ENCODE results near the gene ABCA9. TPM values are rescaled to one million over a fixed set of nuclear protein-coding genes. Genes with fewer than 3 reads are reported as not detected.
"Not testable (repeated sequence)": the region's sequence is repeated elsewhere in the genome, so short reads cannot be mapped to it uniquely, and the experiment has no call there.

Gene ABCA9
- total RNA-seq, 1 donor from 2014 or later = 0.13 TPM

GRCh38 chr17:69070378-69071232, 9.9 kb upstream of the ABCA9 start:
- H3K79me2 ChIP-seq (ENCODE audit: low read depth); H4K20me1 ChIP-seq (ENCODE audit: low read depth); H3K4me2 ChIP-seq; H3K27me3 ChIP-seq; H3K36me3 Mint-ChIP-seq; H3K4me3 Mint-ChIP-seq; H3K4me1 ChIP-seq; H3K27me3 Mint-ChIP-seq (ENCODE audit: insufficient read depth, low read depth); H3K27ac ChIP-seq; H3K9ac ChIP-seq; H3K27ac Mint-ChIP-seq; H3K36me3 ChIP-seq; DNase-seq (ENCODE audit: low spot score); H3K4me3 ChIP-seq; H3F3A ChIP-seq (ENCODE audit: low read depth); H3K9me3 ChIP-seq (ENCODE audit: low read depth): not testable (repeated sequence)
- peaks cover 14% of the 10 kb centered on the region for H3K4me1 Mint-ChIP-seq
- peak overlapping the region; percentile 82 for H2AFZ ChIP-seq (replicated peaks)
- peaks cover 14% of the 10 kb centered on the region for H3K9me3 Mint-ChIP-seq

- H3K36me3 ChIP-seq = no peaks in the 10 kb centered on the region
- Mint-ChIP-seq H3K36me3 (no peaks in the 10 kb centered on the region), H3K9me3 (peaks cover 11% of the 10 kb centered on the region), H3K4me3 (peak overlapping the region; percentile 62), H3K27me3 (ENCODE audit: insufficient read depth, low read depth) (peaks cover 2% of the 10 kb centered on the region), H3K27ac (peak overlapping the region; percentile 25), H3K4me1 (peaks cover 14% of the 10 kb centered on the region)
- H3K79me2 ChIP-seq (ENCODE audit: low read depth) = no peaks in the 10 kb centered on the region
- H3K9me3 ChIP-seq (ENCODE audit: low read depth) = no peaks in the 10 kb centered on the region
- no peak overlapping the region for H3K27ac ChIP-seq
- peaks cover 9% of the 10 kb centered on the region for H3K4me1 ChIP-seq
- TF ChIP-seq EZH2 (IDR thresholded peaks at IDR 0.05) = no peak
- TF ChIP-seq, protein P1, sequence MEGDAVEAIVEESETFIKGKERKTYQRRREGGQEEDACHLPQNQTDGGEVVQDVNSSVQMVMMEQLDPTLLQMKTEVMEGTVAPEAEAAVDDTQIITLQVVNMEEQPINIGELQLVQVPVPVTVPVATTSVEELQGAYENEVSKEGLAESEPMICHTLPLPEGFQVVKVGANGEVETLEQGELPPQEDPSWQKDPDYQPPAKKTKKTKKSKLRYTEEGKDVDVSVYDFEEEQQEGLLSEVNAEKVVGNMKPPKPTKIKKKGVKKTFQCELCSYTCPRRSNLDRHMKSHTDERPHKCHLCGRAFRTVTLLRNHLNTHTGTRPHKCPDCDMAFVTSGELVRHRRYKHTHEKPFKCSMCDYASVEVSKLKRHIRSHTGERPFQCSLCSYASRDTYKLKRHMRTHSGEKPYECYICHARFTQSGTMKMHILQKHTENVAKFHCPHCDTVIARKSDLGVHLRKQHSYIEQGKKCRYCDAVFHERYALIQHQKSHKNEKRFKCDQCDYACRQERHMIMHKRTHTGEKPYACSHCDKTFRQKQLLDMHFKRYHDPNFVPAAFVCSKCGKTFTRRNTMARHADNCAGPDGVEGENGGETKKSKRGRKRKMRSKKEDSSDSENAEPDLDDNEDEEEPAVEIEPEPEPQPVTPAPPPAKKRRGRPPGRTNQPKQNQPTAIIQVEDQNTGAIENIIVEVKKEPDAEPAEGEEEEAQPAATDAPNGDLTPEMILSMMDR (IDR thresholded peaks at IDR 0.05) = no peak
- no peak for TF ChIP-seq EZH2phosphoT487 (IDR thresholded peaks at IDR 0.05)
- no peaks in the 10 kb centered on the region for H3K27me3 ChIP-seq
- no peak overlapping the region for H3K4me2 ChIP-seq
- no peaks in the 10 kb centered on the region for H3F3A ChIP-seq (ENCODE audit: low read depth)
- H4K20me1 ChIP-seq (ENCODE audit: low read depth) = no peaks in the 10 kb centered on the region
- H2AFZ ChIP-seq (replicated peaks) = peak overlapping the region; percentile 48
- DNase-seq (ENCODE audit: low spot score) = peak; percentile 16
- no peak overlapping the region for H3K9ac ChIP-seq
- H3K4me3 ChIP-seq = no peak overlapping the region
Measured at GRCh38 chr17:69069226-69069750, 8.6 kb upstream of the ABCA9 start.

GRCh38 chr17:69067274-69068047, 6.7 kb upstream of the ABCA9 start:
- no peak overlapping the region for H3K27ac ChIP-seq
- H3K36me3 ChIP-seq = no peaks in the 10 kb centered on the region
- no peaks in the 10 kb centered on the region for H3K9me3 ChIP-seq (ENCODE audit: low read depth)
- H3K4me1 ChIP-seq = peaks cover 9% of the 10 kb centered on the region
- Mint-ChIP-seq H3K4me3 (no peak overlapping the region), H3K27me3 (ENCODE audit: insufficient read depth, low read depth) (peaks cover 2% of the 10 kb centered on the region), H3K36me3 (no peaks in the 10 kb centered on the region), H3K4me1 (peaks cover 17% of the 10 kb centered on the region), H3K9me3 (peaks cover 2% of the 10 kb centered on the region), H3K27ac (no peak overlapping the region)
- peak overlapping the region; percentile 43 for H2AFZ ChIP-seq (replicated peaks)
- H3K9ac ChIP-seq = no peak overlapping the region
- no peak for TF ChIP-seq EZH2phosphoT487 (IDR thresholded peaks at IDR 0.05)
- TF ChIP-seq EZH2 (IDR thresholded peaks at IDR 0.05) = no peak
- TF ChIP-seq, protein P1 (IDR thresholded peaks at IDR 0.05) = peak; percentile 14
- no peak for DNase-seq (ENCODE audit: low spot score)
- no peak overlapping the region for H3K4me3 ChIP-seq
- H3K4me2 ChIP-seq = no peak overlapping the region
- no peaks in the 10 kb centered on the region for H3K27me3 ChIP-seq
- H3K79me2 ChIP-seq (ENCODE audit: low read depth) = no peaks in the 10 kb centered on the region
- no peaks in the 10 kb centered on the region for H4K20me1 ChIP-seq (ENCODE audit: low read depth)
- no peaks in the 10 kb centered on the region for H3F3A ChIP-seq (ENCODE audit: low read depth)
